PC-3 (cell line): ENCODE measurements around the gene SLC25A48. TPM values are rescaled to one million over a fixed set of nuclear protein-coding genes. Genes with fewer than 3 reads are reported as not detected.

Source experiments
- ATAC-seq: fragments of 200-7000 bp; cut with Tn5 transposase; 2 replicates; pipeline ENCODE4 v1.9.1; 2020; ENCODE audit warnings: mild to moderate bottlenecking, moderate library complexity
- BruUV-seq: library from RNA; stranded (reverse); fragments of 400-500 nt; replicated peaks from 2 replicates; lab custom pipeline; 2021; lab: Mats Ljungman, UMichigan
- CTCF ChIA-PET: fragments of 300-600 bp; sonication (Branson Sonifier 250); formaldehyde crosslinking; loops from one replicate; lab custom pipeline; 2022; ENCODE audit warnings: antibody characterized with exemption; lab: Charles Lee
- POLR2A ChIA-PET: fragments of 300-600 bp; sonication (Branson Sonifier 250); formaldehyde crosslinking; loops from one replicate; lab custom pipeline; 2022; ENCODE audit warnings: antibody characterized with exemption; ENCODE audit not compliant: unreplicated experiment; lab: Charles Lee
- DNase-seq: peaks from one replicate; pipeline ENCODE4 v3.0.0-alpha.2; 2015
- H2AFZ ChIP-seq: fragments of 300-600 bp; sonication (generic); 2 replicates; pipeline ENCODE4 v1.6.0; 2016; ENCODE audit warnings: antibody characterized with exemption, low read length
- H3F3A ChIP-seq: fragments of 300-600 bp; sonication (generic); one replicate; pipeline ENCODE4 v1.6.0; 2017; ENCODE audit warnings: antibody characterized with exemption, low read length, control low read depth, mild to moderate bottlenecking; ENCODE audit not compliant: unreplicated experiment
- H3K27ac ChIP-seq: fragments of 300-600 bp; sonication (generic); 2 replicates; pipeline ENCODE4 v1.5.1; 2016; ENCODE audit warnings: mild to moderate bottlenecking, low read length
- H3K27me3 ChIP-seq: fragments of 300-600 bp; sonication (generic); 2 replicates; pipeline ENCODE4 v1.6.1; 2016; ENCODE audit warnings: low read length, mixed read lengths
- H3K36me3 ChIP-seq: fragments of 300-600 bp; sonication (generic); 2 replicates; pipeline ENCODE4 v1.6.1; 2016; ENCODE audit warnings: low read depth, mixed run types, low read length, mixed read lengths
- H3K4me1 ChIP-seq: fragments of 300-600 bp; sonication (generic); 2 replicates; pipeline ENCODE4 v1.5.1; 2016; ENCODE audit warnings: low read length; ENCODE audit not compliant: insufficient read depth
- H3K4me2 ChIP-seq: fragments of 300-600 bp; sonication (generic); 2 replicates; pipeline ENCODE4 v1.6.0; 2016; ENCODE audit warnings: low read length
- H3K4me3 ChIP-seq: fragments of 300-600 bp; sonication (generic); 2 replicates; pipeline ENCODE4 v1.5.1; 2016; ENCODE audit warnings: mild to moderate bottlenecking, low read length, mixed read lengths
- H3K79me2 ChIP-seq: fragments of 300-600 bp; sonication (generic); 2 replicates; pipeline ENCODE4 v1.6.1; 2017; ENCODE audit warnings: low read length, mixed read lengths
- H3K9ac ChIP-seq: fragments of 300-600 bp; sonication (generic); 2 replicates; pipeline ENCODE4 v1.6.0; 2016; ENCODE audit warnings: mild to moderate bottlenecking, low read length
- H3K9me2 ChIP-seq: fragments of 300-600 bp; sonication (generic); replicated peaks from 2 replicates; pipeline ENCODE4 v1.6.1; 2016; ENCODE audit warnings: mixed run types, low read length, mixed read lengths
- H3K9me3 ChIP-seq: fragments of 300-600 bp; sonication (generic); 2 replicates; pipeline ENCODE4 v1.6.1; 2016; ENCODE audit warnings: low read length, mixed read lengths
- H4K20me1 ChIP-seq: fragments of 300-600 bp; sonication (generic); 2 replicates; pipeline ENCODE4 v1.6.1; 2016; ENCODE audit warnings: low read length, mixed read lengths
- EZH2 ChIP-seq: fragments of 300-600 bp; sonication (generic); IDR thresholded peaks from one replicate; pipeline ENCODE4 v1.6.1; 2017; ENCODE audit warnings: antibody characterized with exemption, mild to moderate bottlenecking, low read length; ENCODE audit not compliant: unreplicated experiment
- EZH2phosphoT487 ChIP-seq: fragments of 300-600 bp; sonication (generic); IDR thresholded peaks from 2 replicates; pipeline ENCODE4 v1.6.1; 2018; ENCODE audit warnings: mild to moderate bottlenecking, antibody characterized with exemption, low read length, borderline replicate concordance
- intact Hi-C: fragments of 100-400 bp; cut with micrococcal nuclease; formaldehyde crosslinking; loops from 2 replicates; pipeline ENCODE4 v1.9.0; 2023
- total RNA-seq: library from RNA; depleted of rRNA; stranded (reverse); fragments of >200 nt; gene quantifications from 2 replicates; pipeline ENCODE4 v1.2.3, GENCODE V29; 2014
- TF ChIP-seq, protein P1 (sequence below): fragments of 300-600 bp; sonication (generic); conservative IDR thresholded peaks from 2 replicates; pipeline ENCODE4 v1.5.1; 2017; ENCODE audit warnings: antibody characterized with exemption, low read depth, mild to moderate bottlenecking, low read length

The SLC25A48 gene
- total RNA-seq, 1 experiment from 2014 or later: not detected

GRCh38 chr5:135883026-135883425 lies 48.6 kb downstream of the SLC25A48 start:
- no peak overlapping the region for H3K9ac ChIP-seq
- no peak overlapping the region for H3K4me2 ChIP-seq
- no TSS peak for BruUV-seq
- H2AFZ ChIP-seq: no peak overlapping the region
- POLR2A ChIA-PET: no interaction called here
- H3K4me1 ChIP-seq: peaks cover 15% of the 10 kb centered on the region
- no peak overlapping the region for H3K27ac ChIP-seq
- DNase-seq: no peak
- CTCF ChIA-PET: no interaction called here
- no peaks in the 10 kb centered on the region for H4K20me1 ChIP-seq
- TF ChIP-seq EZH2phosphoT487 (no peak), EZH2 (no peak)
- TF ChIP-seq, protein P1, sequence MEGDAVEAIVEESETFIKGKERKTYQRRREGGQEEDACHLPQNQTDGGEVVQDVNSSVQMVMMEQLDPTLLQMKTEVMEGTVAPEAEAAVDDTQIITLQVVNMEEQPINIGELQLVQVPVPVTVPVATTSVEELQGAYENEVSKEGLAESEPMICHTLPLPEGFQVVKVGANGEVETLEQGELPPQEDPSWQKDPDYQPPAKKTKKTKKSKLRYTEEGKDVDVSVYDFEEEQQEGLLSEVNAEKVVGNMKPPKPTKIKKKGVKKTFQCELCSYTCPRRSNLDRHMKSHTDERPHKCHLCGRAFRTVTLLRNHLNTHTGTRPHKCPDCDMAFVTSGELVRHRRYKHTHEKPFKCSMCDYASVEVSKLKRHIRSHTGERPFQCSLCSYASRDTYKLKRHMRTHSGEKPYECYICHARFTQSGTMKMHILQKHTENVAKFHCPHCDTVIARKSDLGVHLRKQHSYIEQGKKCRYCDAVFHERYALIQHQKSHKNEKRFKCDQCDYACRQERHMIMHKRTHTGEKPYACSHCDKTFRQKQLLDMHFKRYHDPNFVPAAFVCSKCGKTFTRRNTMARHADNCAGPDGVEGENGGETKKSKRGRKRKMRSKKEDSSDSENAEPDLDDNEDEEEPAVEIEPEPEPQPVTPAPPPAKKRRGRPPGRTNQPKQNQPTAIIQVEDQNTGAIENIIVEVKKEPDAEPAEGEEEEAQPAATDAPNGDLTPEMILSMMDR: no peak
- no peak for ATAC-seq
- no peaks in the 10 kb centered on the region for H3F3A ChIP-seq
- no peaks in the 10 kb centered on the region for H3K9me2 ChIP-seq
- H3K27me3 ChIP-seq: no peaks in the 10 kb centered on the region
- no peaks in the 10 kb centered on the region for H3K79me2 ChIP-seq
- intact Hi-C loops: no loop called here
- H3K36me3 ChIP-seq: no peaks in the 10 kb centered on the region
- H3K9me3 ChIP-seq: no peaks in the 10 kb centered on the region
- H3K4me3 ChIP-seq: no peak overlapping the region

DNA sequence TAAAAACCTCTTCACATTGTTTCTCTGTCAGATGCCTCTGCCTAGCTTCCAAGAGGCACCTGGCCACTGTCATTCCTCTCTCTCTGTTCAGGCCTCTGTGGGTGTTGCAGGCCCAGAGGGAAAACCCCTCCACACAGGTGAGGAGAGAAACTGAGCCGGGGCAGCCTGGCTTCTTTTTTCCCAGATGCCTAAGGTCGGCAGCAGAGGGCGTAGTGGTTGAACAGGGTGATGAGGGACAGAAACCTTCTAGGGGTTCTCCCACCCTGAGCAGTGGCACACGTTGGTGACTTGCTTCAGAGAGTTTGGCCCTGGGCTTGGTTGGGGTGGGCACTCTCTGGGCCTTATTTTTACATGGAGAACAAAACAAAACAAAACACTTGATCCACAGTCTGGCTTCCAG lies 49.0 kb downstream of the SLC25A48 start:
- BruUV-seq: no TSS peak
- H3K27ac ChIP-seq: no peak overlapping the region
- DNase-seq: no peak
- ChIA-PET CTCF (no interaction called here), POLR2A (no interaction called here)
- H3K9me3 ChIP-seq: no peaks in the 10 kb centered on the region
- H3K9ac ChIP-seq: no peak overlapping the region
- H3K4me3 ChIP-seq: no peak overlapping the region
- H3F3A ChIP-seq: no peaks in the 10 kb centered on the region
- intact Hi-C loops: no loop called here
- no peak overlapping the region for H2AFZ ChIP-seq
- TF ChIP-seq, protein P1: peak; percentile 36
- TF ChIP-seq EZH2phosphoT487 (no peak), EZH2 (no peak)
- H3K27me3 ChIP-seq: no peaks in the 10 kb centered on the region
- H3K79me2 ChIP-seq: no peaks in the 10 kb centered on the region
- no peak for ATAC-seq
- no peak overlapping the region for H3K4me2 ChIP-seq
- no peaks in the 10 kb centered on the region for H4K20me1 ChIP-seq
- H3K9me2 ChIP-seq: no peaks in the 10 kb centered on the region
- H3K4me1 ChIP-seq: peaks cover 15% of the 10 kb centered on the region
- H3K36me3 ChIP-seq: no peaks in the 10 kb centered on the region

- ChIA-PET CTCF (no interaction called here), POLR2A (no interaction called here)
- no peak overlapping the region for H3K4me3 ChIP-seq
- H3K27ac ChIP-seq: no peak overlapping the region
- intact Hi-C loops: no loop called here
- no peak overlapping the region for H3K9ac ChIP-seq
- no peaks in the 10 kb centered on the region for H3F3A ChIP-seq
- H4K20me1 ChIP-seq: no peaks in the 10 kb centered on the region
- no peaks in the 10 kb centered on the region for H3K36me3 ChIP-seq
- no peaks in the 10 kb centered on the region for H3K9me2 ChIP-seq
- H3K4me1 ChIP-seq: peaks cover 15% of the 10 kb centered on the region
- no peak overlapping the region for H2AFZ ChIP-seq
- no peaks in the 10 kb centered on the region for H3K27me3 ChIP-seq
- DNase-seq (no peak), ATAC-seq (no peak)
- no peak overlapping the region for H3K4me2 ChIP-seq
- H3K79me2 ChIP-seq: no peaks in the 10 kb centered on the region
- no peaks in the 10 kb centered on the region for H3K9me3 ChIP-seq
- BruUV-seq: no TSS peak
- TF ChIP-seq, protein P1: no peak
- TF ChIP-seq EZH2 (no peak), EZH2phosphoT487 (no peak)
Measured at GRCh38 chr5:135885031-135885430, 50.6 kb downstream of the SLC25A48 start.
